GM12865 (cell line): ENCODE measurements around the gene KIAA0513.

ENCODE experiments used
- DNase-seq: peaks from one replicate; pipeline ENCODE4 v3.0.0; 2010; ENCODE audit warnings: low read depth
- H3K4me3 ChIP-seq: 2 replicates; pipeline ENCODE4 v1.5.1; 2011; ENCODE audit warnings: mild to moderate bottlenecking, low read depth, low read length, control low read depth
- TF ChIP-seq, protein P1 (sequence below): IDR thresholded peaks from 2 replicates; pipeline ENCODE4 v1.5.1; 2011; ENCODE audit warnings: low read length, control low read depth, low read depth, inconsistent platforms; ENCODE audit not compliant: insufficient read depth; ENCODE audit errors: missing control alignments

The KIAA0513 gene

DNA sequence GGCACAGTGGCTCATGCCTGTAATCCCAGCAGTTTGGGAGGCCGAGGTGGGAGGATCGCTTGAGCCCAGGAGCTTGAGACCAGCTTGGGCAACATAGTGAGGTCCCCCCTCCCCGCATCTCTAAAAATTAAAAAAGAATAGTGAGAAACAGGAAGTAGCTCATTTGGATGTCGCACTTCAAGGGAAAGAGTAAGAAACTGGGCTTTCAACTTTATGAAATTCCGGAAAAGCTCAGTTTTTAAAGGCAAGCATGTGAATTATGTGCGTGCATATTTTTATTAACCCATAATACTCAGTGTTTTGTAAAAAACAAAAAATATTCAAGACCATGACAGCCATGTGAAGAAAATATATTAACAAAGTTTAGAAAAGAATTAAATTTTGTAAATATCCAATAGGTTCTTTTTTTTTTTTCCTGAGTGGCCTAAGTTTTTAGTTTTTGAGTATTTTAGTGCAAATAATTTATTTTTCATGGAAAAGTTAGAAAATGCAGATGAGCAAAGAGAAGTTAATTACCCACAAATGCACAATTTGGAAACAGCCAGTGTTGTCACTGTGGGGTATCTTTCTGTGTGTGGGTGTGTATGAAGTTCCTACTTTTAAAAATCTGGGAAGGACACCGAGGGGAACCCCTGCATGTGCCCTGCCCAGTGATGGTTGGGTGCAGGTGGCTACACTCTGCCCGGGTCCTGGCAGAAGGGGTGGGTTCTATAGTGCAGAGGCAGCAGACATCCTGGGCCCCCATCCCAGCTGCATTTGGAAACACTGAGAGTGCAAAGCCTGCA is 44.7 kb downstream of the KIAA0513 start:
- H3K4me3 ChIP-seq: no peak overlapping the region

DNA sequence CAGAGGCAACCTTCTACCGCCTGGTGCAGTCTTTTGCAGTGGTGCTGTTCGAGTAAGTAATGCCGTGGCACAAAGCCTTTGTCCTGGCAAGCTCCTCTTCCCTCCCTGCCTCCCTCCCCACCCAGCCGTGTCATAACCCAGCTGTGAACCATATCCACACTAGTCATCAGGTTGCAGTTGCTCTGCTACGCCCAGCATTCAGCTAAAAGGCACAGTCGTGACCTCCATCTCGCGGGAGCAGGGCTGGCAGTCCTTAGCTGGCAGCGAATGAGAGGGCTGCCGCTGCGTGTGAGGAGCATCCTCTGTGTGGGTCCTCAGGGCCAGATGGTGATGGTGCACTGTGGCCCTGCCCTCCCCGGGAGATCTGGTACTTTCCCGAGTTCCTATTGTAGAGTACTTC is 45.4 kb downstream of the KIAA0513 start:
- H3K4me3 ChIP-seq: no peak overlapping the region
- DNase-seq: no peak
- TF ChIP-seq, protein P1, sequence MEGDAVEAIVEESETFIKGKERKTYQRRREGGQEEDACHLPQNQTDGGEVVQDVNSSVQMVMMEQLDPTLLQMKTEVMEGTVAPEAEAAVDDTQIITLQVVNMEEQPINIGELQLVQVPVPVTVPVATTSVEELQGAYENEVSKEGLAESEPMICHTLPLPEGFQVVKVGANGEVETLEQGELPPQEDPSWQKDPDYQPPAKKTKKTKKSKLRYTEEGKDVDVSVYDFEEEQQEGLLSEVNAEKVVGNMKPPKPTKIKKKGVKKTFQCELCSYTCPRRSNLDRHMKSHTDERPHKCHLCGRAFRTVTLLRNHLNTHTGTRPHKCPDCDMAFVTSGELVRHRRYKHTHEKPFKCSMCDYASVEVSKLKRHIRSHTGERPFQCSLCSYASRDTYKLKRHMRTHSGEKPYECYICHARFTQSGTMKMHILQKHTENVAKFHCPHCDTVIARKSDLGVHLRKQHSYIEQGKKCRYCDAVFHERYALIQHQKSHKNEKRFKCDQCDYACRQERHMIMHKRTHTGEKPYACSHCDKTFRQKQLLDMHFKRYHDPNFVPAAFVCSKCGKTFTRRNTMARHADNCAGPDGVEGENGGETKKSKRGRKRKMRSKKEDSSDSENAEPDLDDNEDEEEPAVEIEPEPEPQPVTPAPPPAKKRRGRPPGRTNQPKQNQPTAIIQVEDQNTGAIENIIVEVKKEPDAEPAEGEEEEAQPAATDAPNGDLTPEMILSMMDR: no peak

More for the DNA sequence above, 44.7 kb downstream of the KIAA0513 start:
- DNase-seq: no peak
- TF ChIP-seq, protein P1: no peak

DNA sequence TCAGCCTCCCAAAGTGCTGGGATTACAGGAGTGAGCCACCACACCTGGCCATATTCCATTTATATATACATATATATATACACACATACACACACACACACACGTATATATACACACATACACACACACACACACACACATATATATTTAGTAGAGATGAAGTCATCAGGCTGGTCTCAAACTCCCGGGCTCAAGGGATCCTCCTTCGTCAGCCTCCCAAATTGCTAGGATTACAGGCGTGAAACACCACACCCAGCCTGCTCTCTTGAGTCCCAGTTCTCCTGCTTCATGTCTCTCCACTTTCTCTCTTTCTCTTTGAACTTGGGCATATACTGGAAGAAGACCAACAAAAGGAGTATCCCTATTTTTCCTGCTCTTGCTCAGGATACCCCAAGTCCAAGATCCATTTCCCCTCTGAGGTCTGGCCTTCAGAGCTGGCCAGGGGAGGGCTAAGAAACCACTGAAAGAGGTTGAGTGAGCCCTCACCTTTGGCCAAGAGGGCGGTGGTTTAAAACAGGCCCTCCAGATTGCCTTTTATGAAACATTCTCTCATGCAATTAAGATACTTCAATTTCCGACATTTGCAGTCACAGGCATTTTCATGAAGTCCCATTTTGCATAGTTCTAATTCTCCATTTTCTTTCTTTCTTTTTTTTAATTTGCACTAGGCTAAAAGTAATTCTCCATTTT is 46.8 kb downstream of the KIAA0513 start:
- DNase-seq: no peak
- TF ChIP-seq, protein P1: no peak
- no peak overlapping the region for H3K4me3 ChIP-seq

DNA sequence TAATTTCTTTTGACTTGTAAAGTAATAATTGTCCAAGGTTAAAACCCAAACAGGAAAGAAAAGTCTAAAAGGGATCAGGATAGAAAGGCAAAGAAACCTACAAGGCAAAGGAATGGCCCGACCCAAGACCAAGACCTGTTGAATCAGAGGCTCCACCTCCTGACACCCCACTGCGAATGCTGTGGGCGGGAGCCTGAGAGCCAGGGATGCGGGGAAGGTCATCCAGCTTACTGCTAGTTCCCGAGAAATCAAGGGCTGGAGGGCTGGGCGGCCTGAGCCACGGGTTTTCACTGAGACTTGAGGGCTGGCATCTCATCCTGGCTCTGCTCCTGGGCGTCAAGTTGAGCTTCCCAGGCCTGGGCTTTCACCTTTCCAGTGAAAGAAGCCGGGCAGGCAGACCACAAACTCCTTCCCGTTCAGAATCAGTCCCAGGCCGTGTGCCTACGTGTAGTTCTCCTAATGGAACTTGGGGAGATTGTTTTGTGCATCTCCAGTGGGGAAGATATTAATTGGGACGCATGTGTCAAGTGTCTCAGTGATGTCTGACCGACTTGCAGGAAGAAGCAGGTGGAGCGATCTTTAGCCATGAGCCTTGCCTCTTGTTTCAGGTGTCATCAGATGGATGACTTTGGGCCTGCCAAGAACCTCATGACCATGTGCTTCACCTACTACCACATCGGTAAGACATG is 47.8 kb downstream of the KIAA0513 start:
- TF ChIP-seq, protein P1: no peak
- no peak overlapping the region for H3K4me3 ChIP-seq
- DNase-seq: no peak

DNA sequence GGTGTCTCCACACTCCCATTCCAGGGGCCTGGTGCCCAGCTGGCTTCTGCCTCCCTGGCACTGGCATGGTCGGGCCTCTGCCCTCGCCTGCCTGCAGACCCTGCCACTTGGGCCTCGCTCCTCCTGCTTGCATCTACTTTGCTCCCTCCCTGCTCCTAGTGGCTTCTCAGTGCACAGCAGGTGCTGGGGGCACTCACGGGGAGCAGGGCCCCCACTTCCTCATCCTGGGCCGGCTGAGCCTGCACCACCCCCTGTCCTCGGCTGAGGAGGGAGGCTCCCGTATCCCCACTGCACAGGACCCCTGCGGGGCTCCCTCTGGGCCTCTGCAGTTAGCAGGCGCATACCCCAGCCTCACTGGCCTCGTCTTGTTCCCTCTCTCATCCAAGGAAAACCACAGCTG is 49.4 kb downstream of the KIAA0513 start:
- TF ChIP-seq, protein P1: no peak
- no peak overlapping the region for H3K4me3 ChIP-seq
- no peak for DNase-seq

DNA sequence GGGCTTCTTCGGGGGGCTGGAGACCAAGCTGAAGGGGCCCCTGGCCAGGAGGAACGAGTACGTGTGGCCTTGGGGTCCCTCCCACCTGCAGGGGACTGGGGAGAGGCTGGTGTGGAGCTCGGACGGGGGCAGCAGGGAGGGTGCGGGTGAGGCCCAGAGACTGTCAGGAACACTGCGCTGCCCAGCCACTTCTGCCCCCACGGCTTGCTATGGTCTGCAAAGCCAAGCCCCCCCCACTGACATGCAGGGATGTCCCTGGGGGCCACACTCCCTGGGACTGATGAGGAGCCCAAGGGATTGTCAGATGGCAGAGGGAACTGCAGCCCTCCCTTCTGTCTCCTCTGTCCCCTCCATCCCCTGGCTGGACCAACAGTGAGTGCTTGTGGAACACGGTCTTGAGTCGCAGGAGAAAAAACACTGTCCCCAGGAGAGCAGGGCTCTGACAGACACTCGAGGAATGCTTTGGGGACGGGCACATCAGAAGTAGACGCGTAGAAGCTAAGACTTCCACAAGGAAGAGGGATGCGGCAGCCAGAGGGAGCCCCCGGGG is 50.1 kb downstream of the KIAA0513 start:
- no peak for DNase-seq
- TF ChIP-seq, protein P1: no peak
- H3K4me3 ChIP-seq: no peak overlapping the region
